Colon (tissue), 2 donors: ENCODE results near the gene PRKRIP1.
"Not testable (repeated sequence)": the region's sequence is repeated elsewhere in the genome, so short reads cannot be mapped to it uniquely, and the experiment has no call there.

ENCODE experiments used
- FAIRE-seq: peaks from 2 replicates; lab custom pipeline; 2012; peaks lifted over from hg19 to GRCh38; lab: Jason Lieb, UNC
- donor health status: control.
- donor health status: control.

The PRKRIP1 gene

DNA sequence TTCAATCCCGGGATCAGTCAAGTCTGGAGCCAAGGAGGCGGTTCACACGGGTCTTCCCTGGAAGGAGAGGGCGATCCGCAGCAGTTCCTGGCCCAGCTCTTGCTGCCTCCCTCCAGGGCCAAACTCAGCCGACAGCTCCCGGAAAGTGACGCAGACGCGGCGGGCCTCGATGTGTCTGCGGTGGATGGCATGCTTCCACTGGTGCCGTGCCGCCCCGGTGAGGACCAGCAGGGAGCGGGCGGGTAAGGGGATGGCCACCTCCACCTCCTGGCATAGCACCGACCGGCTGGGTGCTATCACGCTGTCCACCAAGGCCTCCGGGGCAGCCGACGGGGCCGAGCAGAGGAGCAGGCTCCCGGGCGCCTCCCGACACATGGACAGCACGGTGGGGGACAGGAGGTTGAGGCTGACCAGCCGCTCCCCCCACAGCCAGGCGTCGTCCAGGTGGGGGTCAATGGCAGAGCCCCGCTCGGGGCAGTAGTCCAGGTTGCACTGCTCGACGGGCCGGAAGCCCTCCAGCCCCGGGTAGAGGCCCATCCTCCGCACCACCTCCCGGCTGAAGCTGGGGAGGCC lies 61.3 kb downstream of the PRKRIP1 start:
- no peak for FAIRE-seq

DNA sequence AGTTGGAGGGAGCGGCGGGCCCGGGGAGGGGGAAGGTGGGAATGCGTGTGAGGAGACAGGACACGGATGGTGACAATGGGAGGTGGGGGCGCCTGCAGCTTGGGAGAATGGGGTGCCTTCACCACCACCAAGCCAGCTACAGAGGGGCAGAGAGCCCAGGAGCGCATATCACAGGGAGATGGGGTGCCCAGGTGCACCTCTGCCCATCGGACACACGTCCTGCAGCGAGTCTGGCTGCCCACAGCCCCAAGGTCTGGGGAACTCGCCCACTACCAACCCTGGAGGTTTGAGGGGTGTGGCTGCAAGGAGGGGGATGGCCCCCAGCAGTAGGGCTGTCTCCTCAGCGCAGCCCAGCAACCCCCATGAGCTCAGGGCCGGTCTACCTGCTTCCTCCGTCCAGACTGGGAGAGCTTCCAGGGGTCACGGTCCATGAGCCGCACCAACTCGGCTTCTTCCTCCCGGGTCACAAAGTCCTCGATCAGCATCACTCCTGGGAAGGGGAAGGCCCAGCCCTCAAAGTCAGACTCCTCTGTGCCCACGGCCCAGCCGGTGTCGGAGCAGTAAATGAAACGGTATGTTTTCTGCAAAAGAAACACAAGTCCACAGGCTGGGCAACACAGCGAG lies 63.2 kb downstream of the PRKRIP1 start:
- no peak for FAIRE-seq

DNA sequence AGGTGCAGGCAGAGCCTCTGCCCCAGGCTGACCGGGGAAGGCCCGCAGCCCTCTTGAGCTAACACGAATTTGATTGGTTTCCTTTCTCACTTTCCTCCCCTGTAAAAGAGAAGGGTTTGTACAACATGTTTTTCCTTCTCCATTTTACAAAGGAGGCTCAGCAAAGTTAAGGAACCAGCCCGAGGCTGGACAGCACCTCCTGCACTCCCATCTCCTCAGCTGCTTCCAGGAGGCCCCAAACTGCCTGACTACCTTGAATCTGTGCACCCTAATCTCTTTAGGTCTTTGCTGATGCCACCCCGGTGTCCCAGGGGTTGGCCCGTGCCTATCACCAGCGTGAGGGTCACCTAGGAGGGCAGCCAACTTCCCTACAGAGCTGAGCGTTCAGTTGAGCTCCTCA lies 64.3 kb downstream of the PRKRIP1 start:
- FAIRE-seq = no peak

DNA sequence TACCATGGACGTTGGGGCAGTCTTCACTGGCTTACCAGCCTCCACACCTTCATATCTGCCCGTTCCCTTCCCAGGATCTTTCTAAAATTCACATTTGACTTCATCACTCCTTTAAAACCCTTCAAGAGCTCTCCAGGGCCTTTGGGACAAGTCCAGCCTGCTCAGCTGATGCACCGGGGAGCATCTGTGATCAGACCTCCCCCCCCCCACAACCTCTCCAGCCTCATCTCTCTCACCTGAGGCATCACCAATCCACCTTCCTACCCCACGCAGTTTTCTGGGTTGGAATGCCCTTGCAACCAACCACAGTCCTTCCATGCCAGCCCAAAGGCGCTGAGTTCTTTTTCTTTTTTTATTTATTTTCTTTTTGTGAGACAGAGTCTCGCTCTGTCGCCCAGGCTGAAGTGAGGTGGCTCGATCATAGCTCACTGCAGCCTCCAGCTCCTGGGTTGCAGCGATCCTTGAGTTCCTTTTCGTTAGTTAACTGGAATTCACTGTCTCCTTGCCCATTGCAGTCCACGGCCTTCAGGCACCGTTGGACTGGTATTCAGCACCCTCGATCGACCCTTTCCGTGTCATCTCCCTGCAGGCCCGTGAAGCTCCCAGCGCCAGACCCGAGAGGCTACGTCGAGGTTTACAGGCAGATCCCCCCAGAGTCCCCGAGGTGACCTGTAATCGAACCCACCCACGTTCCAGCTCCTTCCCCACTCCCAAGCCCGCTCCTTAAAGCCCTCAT lies 67.8 kb downstream of the PRKRIP1 start:
- FAIRE-seq = no peak

DNA sequence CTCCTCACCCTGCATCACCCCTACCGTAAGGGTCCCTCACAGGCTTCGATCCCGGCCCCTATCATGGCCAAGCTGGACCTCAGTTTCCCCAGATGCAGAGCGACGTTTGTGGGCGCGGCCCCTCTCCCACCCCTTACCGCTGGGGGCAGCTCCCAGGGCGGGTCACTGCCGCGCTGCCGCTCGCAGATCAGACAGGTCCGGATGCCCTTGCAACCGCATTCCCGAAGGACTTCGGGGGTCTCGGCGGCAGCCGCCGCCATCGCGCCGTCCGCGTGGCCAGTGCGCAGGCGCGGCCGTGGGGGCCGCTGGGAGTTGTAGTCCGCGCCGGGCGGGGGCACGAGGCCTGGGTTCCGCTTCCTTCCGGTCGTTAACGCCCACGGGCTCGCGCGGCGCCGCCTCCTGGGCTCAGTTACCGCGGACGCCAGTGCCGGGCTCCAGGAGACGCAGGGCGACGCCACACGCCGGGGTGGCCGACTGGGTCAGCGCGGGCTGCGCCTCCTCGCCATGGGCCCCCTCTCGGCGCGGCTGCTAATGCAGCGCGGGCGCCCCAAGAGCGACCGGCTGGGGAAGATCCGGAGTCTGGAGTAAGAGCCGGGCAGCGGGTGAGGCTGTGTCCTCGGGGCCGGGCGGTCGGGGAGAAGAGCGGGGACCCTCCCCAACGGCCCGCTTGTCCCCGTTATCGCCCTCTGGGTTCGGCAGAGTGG lies 68.6 kb downstream of the PRKRIP1 start, which contains the start of the genes ALKBH4 and LRWD1:
Gene ALKBH4, minus strand, starts transcription at position 287 of the 704 bp plus-strand sequence. Its CDS starts 27 bp downstream, at position 260.
Gene LRWD1, plus strand, starts transcription at position 408 of the 704 bp plus-strand sequence. Its CDS starts 97 bp downstream, at position 505.
- FAIRE-seq = no peak

DNA sequence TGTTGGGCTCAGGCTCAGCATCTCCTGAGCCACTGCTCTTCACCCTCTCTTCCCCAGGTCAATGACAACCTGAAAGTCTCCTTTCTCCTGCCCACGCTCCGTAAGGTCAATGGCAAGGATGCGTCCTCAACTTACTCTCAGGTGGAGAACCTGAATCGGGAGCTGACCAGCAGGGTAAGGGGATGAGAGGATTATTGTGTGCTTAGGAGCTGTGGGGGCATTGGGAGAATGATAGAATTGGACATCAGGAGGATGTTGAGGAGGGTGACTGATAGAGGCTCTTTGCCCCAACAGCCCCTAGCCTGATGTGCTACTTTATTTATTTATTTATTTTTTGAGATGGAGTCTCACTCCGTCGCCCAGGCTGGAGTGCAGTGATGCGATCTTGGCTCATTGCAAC lies 69.9 kb downstream of the PRKRIP1 start:
- FAIRE-seq = no peak

DNA sequence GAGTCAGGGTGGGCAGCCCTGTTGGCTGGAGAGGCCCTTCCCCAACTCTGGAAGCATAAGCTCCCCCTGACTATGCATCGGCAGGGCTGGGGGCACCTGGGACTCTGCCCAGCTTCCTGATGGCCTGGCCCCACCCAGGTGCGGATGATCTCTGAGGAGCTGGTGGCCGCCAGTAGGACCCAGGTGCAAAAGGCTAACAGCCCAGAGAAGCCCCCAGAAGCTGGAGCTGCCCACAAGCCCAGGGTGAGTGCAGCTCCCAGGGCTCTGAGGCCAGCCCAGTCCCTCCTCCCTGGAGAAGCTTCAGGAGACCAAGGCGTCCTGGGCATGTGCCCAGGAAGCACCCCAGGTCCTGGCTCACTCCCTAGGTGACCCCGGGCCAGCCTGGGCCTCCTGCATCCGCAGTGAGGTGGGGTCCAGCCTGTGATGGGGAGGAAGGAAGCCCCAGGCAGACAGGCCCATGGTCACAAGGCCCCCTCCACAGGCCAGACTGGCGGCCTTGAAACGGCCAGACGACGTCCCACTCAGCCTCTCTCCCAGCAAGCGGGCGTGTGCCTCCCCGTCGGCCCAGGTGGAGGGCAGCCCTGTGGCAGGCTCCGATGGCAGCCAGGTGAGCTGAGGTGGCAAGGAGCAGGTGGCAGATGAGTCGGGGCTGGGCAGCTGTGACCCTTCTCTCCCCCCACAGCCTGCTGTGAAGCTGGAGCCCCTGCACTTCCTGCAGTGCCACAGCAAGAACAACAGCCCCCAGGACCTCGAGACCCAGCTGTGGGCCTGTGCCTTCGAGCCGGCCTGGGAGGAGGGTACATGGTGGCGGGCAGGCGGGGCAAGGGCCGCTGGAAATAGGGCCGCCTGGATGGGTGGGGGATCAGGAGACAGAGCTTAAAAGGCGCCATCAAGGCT lies 71.7 kb downstream of the PRKRIP1 start:
- FAIRE-seq = no peak

DNA sequence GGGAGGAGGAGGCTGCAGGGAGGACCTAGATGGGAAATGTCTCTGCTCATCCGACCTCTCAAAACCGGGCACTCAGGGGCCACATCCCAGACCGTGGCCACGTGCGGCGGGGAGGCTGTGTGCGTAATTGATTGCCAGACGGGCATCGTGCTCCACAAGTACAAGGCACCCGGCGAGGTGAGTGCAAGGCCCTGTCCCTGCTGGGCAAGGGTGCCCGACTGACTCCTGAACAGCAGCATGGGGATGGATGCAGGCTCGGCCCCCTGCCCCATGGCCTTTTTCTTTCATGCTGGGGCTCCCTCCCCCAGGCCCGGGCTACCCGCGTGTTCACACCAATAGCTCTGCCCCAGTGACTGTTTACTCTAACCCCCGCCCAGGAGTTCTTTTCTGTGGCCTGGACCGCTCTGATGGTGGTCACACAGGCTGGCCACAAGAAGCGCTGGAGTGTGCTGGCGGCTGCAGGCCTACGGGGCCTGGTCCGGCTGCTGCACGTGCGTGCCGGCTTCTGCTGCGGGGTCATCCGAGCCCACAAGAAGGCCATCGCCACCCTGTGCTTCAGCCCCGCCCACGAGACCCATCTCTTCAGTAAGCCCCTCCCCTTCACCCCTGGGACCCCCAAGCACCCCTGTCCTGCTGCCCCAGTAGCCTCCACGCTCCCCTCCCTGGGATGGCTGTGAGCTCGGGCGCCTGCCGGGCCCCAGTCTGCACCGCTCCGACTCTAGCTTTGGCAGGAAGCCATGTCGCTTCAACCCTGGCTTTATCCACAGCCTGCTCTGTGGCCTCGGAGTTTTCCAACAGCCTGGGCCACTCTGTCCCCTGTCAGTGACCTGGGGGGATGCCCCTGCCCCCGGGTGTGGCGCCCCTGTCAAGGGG lies 72.6 kb downstream of the PRKRIP1 start:
- FAIRE-seq = no peak

DNA sequence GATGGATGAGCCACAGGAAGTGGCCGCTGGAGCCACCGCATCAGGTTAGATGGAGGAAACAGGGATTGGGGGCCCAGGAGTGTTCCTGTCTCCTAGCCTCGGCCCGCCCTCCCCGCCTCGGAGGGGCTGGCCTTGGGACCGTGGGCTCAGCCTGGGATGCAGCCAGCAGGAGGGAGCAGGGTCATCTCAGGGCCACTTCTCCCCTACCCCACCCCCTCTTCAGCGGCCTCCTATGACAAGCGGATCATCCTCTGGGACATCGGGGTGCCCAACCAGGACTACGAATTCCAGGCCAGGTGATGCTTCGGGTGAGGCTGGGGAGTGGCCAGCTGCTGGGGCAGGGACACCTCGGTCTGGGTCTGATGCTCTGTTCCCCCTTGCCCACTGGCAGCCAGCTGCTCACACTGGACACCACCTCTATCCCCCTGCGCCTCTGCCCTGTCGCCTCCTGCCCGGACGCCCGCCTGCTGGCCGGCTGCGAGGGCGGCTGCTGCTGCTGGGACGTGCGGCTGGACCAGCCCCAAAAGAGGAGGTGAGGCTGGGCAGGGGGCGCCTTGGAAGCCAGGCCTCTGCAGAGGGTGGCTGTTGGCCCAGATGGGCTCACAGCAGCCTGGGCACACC lies 73.3 kb downstream of the PRKRIP1 start:
- no peak for FAIRE-seq

DNA sequence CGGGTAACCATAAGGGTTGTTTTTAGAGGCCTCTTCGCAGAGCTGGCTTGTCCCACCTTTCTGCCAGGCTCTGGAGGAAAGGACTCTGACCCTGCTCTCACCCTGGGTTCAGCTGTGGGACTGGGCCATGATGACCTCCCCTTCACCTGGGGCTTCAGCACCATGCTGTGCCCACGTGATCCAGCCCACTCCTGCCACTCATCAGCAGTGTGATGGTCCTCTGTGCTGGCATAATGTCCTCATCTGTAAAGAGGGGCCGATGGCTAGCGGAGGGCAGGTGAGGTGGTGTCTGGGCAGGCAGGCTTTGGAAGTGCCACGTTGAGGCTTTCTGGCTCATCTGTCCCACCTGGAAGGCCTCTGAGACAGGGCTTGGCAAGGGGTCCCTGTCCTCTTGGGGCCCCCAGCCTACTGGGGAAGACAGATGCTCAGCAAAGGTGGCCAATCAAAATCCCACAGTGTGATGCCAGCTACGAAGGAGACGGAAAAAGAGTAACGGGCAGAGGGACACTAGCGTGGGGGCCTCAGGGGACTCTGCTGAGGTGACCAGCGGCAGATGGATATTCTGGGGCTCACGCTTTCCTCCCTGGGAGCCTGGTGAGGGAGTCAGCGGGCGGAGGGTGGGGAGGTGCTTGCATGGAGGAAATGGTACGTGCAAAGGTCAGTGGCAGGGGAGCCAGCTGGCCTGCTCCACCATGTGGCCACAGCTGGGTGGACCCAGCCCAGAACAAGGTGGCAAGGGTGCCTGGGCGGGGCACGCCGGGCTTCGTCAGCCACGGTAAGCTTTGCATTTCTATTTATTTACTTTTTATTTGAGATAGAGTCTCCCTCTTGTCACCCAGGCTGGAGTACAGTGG lies 74.0 kb downstream of the PRKRIP1 start:
- FAIRE-seq = no peak

DNA sequence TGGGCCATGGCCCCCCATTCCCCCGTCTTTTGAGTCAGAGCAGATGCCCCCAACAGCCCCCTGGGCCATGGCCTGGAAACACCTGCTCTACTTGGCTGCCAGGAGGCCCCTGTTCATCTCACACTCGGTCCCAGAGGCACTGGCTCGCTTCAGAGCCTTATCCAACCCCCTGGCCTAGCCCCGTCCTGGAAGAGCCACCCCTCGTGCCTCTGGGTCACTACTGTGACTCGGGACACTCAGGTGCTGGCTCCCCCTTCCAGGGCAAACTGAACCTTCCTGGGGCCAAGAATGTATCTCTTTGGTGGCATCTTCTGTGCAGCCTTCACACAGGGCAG lies 75.6 kb downstream of the PRKRIP1 start:
- FAIRE-seq = no peak

DNA sequence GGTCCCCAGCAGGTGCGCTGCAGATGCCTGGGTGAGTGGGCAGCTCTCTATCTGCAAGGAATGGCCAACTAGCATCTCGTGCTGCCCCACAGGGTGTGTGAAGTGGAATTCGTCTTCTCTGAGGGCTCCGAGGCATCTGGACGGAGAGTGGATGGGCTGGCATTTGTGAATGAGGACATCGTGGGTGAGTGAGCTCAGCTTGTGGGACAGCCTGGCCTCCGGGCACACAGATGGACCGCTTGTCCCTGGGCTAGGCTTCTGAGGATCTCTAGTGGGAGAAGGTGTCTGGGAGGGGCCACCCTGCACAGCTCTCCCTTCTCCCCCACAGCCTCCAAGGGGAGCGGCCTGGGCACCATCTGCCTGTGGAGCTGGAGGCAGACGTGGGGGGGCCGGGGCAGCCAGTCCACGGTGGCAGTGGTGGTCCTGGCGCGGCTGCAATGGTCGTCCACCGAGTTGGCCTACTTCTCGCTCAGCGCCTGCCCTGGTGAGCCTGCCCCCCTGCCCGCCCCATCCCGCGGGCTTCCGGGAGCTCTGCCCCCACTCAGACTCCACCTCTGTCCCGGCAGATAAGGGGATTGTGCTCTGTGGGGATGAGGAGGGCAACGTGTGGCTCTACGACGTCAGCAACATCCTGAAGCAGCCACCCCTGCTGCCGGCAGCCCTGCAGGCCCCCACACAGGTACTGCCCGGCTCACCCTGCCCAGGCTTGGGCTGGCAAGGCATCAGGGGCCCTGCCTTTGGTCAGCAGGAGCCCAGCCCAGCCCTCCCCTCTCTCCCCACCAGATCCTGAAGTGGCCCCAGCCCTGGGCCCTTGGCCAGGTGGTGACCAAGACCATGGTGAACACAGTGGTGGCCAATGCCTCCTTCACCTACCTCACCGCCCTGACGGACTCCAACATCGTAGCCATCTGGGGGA lies 76.2 kb downstream of the PRKRIP1 start:
- no peak for FAIRE-seq

DNA sequence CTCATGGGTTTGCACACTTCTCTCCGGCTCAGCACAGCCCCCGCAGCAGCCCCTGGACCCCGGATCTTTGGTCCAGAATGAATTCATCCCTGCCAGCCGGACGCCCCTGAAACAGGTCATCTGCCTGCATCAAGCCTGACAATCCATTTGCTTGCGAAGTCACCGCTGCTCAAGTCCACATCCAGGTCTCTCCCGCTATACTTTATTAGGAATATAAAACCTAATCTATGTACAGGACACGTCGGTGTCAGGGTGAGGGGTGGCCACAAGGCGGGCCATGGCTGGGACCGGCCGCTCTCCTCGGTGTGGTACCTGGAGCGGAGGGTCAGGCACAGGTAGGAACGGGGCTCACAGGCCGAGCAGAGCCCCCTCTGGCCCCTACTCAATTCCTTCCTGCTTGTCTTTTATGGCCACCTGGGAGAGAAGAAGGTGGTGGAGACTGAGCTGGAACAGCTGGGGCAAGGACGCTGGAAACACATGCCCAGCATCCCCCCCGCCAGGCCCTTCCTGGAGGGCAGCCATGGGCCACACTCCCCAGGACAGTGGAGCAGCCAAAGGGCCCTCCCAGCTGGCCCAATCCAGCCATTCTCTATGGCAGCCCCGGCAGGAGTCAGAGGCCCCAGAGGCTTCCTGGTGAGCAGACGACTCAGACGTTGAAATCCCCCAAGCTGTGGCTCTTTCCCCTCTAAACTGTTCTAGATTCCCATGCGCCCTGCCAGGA lies 77.3 kb downstream of the PRKRIP1 start:
- no peak for FAIRE-seq

DNA sequence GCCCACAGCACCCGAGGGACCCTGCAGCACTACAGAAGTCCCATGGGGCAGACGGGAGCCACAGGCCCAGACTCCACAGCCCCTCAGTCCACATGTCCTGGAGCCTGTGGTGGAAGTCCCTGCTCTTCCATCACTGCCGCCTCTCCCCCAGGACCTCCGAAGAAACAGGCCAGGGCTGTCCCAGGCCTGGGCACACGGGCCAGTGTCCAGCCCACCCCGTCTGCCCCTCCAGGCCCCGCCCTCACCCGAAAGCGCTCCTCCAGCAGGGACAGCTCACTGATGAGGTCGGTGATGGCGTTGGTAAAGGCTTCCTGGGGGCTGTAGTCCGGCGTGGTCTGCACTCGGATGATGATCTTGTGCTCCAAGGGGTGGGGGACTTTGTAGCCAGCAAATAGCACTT lies 78.0 kb downstream of the PRKRIP1 start:
- FAIRE-seq = not testable (repeated sequence)

DNA sequence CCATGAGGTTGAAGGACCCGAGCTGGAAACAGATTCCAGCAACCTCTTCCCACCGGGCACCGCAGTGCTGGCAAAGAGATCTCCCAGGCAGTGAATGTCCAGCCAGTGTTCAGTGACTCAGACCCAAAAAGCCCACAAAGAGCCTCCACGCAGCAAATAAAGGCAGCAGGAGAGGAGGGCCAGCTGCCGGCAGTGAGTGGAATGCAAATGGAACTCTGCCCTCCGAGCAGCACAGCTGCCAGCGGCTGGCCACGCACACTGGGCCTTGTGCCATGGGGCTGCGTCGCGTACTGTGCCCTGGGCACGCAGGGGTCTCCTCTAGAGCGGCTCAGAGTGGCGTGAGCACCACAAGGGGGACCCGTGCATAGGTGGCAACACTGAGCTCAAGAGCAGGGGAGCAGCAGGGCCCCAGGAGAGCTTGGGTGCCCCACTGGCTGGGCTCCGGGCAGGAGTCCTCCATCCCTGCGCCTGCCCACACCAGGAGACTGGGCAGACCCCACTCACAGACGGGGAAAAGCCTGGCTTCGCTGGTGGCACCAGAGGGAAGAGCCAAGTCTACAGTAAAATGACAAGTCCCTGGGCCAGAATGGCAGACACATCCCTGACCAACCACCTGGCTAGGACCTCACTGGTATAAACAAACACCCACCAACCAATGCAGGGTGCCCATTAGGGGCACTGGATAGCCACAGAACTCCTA lies 78.7 kb downstream of the PRKRIP1 start:
- not testable (repeated sequence) for FAIRE-seq
